Suprapubic skin (tissue), 4 donors: Measurements from ENCODE around the gene MFSD1. TPM values are rescaled to one million over a fixed set of nuclear protein-coding genes. Genes with fewer than 3 reads are reported as not detected.

Source experiments
- DNase-seq, 2 donors: peaks; one replicate each; pipeline ENCODE4 v3.0.0-alpha.2; 2019; ENCODE audit warnings: low spot score in 2 of 2
- H3K27ac ChIP-seq: fragments of 200-600 bp; sonication (generic); one replicate; pipeline ENCODE4 v1.5.1; 2019
- H3K27me3 ChIP-seq: fragments of 200-600 bp; sonication (generic); one replicate; pipeline ENCODE4 v1.5.1; 2019
- H3K36me3 ChIP-seq: fragments of 200-600 bp; sonication (generic); one replicate; pipeline ENCODE4 v1.5.1; 2019
- H3K4me1 ChIP-seq: fragments of 200-600 bp; sonication (generic); one replicate; pipeline ENCODE4 v1.5.1; 2019
- H3K4me3 ChIP-seq: fragments of 200-600 bp; sonication (generic); one replicate; pipeline ENCODE4 v1.5.1; 2019; ENCODE audit warnings: mild to moderate bottlenecking
- H3K9me3 ChIP-seq: fragments of 200-600 bp; sonication (generic); one replicate; pipeline ENCODE4 v1.5.1; 2019
- EP300 ChIP-seq: sonication (generic); formaldehyde crosslinking; IDR thresholded peaks from one replicate; pipeline ENCODE4 v1.6.1; 2017; ENCODE audit warnings: antibody characterized with exemption
- POLR2A ChIP-seq, 2 donors: fragments of 450-650 bp; IDR thresholded peaks; one replicate each; pipeline ENCODE4 v1.6.1; 2017; ENCODE audit warnings: antibody characterized with exemption in 2 of 2, mild to moderate bottlenecking in 2 of 2, moderate library complexity in 2 of 2
- POLR2AphosphoS5 ChIP-seq, 3 donors: sonication (generic); formaldehyde crosslinking; IDR thresholded peaks; one replicate each; pipeline ENCODE4 v1.6.1; 2017; ENCODE audit warnings: antibody characterized with exemption in 3 of 3
- WGBS: methylation state at CpG from one replicate; pipeline ENCODE4 v1.1.5; 2018; 5-methylcytosine and 5-hydroxymethylcytosine counted together
- total RNA-seq, 4 donors: library from RNA; depleted of rRNA; stranded (reverse); fragments of >200 nt; gene quantifications; one replicate each; pipeline ENCODE4 v1.1.0, GENCODE V29; 2016
- TF ChIP-seq, protein P1 (sequence below), 2 donors: fragments of 200-600 bp in 1 of 2; fragments of 450-650 bp in 1 of 2; sonication (generic) in 1 of 2; IDR thresholded peaks; one replicate each; pipeline ENCODE4 v1.5.1; 2016 to 2019; ENCODE audit warnings: antibody characterized with exemption in 2 of 2, mild to moderate bottlenecking in 1 of 2, moderate library complexity in 1 of 2

MFSD1 gene
- total RNA-seq, 4 donors from 2014 or later, result 46.3 to 80.6 (median 70.8) TPM

DNA sequence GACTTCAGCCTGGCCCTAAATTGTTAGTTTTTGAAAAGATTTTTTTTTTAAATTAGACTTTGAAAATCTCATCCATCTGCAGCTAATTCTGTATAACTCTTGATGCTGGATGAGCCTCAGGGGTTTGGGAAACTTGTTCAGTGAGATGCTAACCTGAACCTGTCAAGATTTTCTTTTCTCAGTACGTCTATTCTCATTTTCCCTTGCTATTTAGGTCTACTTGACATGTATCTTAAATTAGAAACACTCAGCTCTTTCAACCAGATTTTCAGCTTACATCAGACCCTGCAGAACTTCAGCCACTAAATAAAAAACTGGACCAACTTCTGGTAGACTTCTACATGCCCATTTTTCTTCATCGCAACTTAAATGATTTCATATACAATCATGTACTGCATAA lies 61.4 kb downstream of the MFSD1 start:
- 72% methylated on average over 2 of the region's 2 CpGs for WGBS
- DNase-seq, result no peak
- no peak for TF ChIP-seq POLR2A (IDR thresholded peaks at IDR 0.05)
- TF ChIP-seq, protein P1, sequence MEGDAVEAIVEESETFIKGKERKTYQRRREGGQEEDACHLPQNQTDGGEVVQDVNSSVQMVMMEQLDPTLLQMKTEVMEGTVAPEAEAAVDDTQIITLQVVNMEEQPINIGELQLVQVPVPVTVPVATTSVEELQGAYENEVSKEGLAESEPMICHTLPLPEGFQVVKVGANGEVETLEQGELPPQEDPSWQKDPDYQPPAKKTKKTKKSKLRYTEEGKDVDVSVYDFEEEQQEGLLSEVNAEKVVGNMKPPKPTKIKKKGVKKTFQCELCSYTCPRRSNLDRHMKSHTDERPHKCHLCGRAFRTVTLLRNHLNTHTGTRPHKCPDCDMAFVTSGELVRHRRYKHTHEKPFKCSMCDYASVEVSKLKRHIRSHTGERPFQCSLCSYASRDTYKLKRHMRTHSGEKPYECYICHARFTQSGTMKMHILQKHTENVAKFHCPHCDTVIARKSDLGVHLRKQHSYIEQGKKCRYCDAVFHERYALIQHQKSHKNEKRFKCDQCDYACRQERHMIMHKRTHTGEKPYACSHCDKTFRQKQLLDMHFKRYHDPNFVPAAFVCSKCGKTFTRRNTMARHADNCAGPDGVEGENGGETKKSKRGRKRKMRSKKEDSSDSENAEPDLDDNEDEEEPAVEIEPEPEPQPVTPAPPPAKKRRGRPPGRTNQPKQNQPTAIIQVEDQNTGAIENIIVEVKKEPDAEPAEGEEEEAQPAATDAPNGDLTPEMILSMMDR (IDR thresholded peaks at IDR 0.05), result no peak
- no peak for TF ChIP-seq EP300
- no peak for TF ChIP-seq POLR2AphosphoS5 (IDR thresholded peaks at IDR 0.05)

DNA sequence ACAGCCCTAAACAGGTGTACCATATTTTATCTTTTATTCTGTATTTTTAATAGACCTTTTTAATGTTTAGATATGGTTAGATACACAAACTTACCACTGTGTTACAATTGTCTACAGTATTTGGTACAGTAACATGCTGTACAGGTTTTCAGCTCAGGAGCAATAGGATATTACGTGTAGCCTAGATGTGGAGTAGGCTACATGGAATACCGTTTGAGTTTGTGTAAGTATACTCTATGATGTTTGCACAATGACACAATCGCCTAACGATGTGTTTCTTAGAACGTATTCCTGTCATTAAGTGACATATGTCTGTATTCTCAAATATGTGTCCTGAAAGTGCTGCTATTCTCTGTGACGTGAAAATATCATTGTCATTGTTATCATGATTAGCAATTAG lies 62.6 kb downstream of the MFSD1 start:
- TF ChIP-seq, protein P1 (IDR thresholded peaks at IDR 0.05), result no peak
- TF ChIP-seq POLR2A (IDR thresholded peaks at IDR 0.05) (no peak), POLR2AphosphoS5 (IDR thresholded peaks at IDR 0.05) (no peak), EP300 (no peak)
- WGBS, result 90% methylated on average over 6 of the region's 6 CpGs
- H3K4me3 ChIP-seq, result no peak overlapping the region
- H3K36me3 ChIP-seq, result no peaks in the 10 kb centered on the region
- DNase-seq, result no peak
- no peaks in the 10 kb centered on the region for H3K9me3 ChIP-seq
- H3K27me3 ChIP-seq, result no peaks in the 10 kb centered on the region
- H3K4me1 ChIP-seq, result no peaks in the 10 kb centered on the region
- no peak overlapping the region for H3K27ac ChIP-seq

More for the DNA sequence above, 61.4 kb downstream of the MFSD1 start:
- Histone ChIP-seq H3K9me3 (no peaks in the 10 kb centered on the region), H3K27me3 (no peaks in the 10 kb centered on the region), H3K36me3 (no peaks in the 10 kb centered on the region), H3K27ac (no peak overlapping the region), H3K4me1 (no peaks in the 10 kb centered on the region), H3K4me3 (no peak overlapping the region)

DNA sequence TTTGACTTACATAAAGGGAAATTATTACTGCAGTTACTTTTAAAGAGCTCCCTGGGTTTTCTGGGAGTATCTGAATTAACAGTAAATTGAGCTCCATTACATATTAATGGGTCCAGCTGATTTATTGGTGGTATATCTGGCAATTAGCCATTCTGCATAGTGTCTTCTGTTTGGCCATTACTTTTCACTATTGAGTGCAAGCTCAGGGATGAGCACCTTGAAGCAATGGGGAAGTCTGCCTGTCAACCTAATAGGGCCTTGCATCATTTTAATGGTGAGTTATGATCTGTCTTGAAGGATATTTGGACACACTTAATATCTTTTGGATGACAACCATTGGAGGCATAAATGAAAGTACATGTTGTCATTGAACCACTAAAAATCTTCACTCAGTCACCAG lies 73.8 kb downstream of the MFSD1 start:
- H3K27me3 ChIP-seq, result no peaks in the 10 kb centered on the region
- H3K4me1 ChIP-seq, result no peaks in the 10 kb centered on the region
- H3K9me3 ChIP-seq, result no peaks in the 10 kb centered on the region
- no peak overlapping the region for H3K27ac ChIP-seq
- H3K4me3 ChIP-seq, result no peak overlapping the region
- no peak for TF ChIP-seq POLR2A (IDR thresholded peaks at IDR 0.05)
- TF ChIP-seq, protein P1 (IDR thresholded peaks at IDR 0.05), result no peak
- TF ChIP-seq POLR2AphosphoS5 (IDR thresholded peaks at IDR 0.05), result no peak
- TF ChIP-seq EP300, result no peak
- no peaks in the 10 kb centered on the region for H3K36me3 ChIP-seq
- no peak for DNase-seq

Other genes starting within 250 kb of the MFSD1 start
- 10 to 100 TPM in 1 of 4 donors, 1 to 10 TPM in 3; 2.3 to 12.9 (median 5.7) TPM for gene MLF1, start 230.9 kb upstream of the MFSD1 start, total RNA-seq
- gene GFM1, start 157.5 kb upstream of the MFSD1 start, total RNA-seq, result 10 to 100 TPM; 33.5 to 47.6 (median 41.3) TPM
- 10 to 100 TPM in 1 of 4 donors, 1 to 10 TPM in 3; 7.4 to 11.8 (median 8.0) TPM for gene LXN, start 129.4 kb upstream of the MFSD1 start, total RNA-seq
- 10 to 100 TPM in 3 of 4 donors, 1 to 10 TPM in 1; 5.6 to 23.4 (median 19.5) TPM for gene RARRES1, start 69.6 kb upstream of the MFSD1 start, total RNA-seq